RWPE2 (cell line): ENCODE results near the gene IRS2.

ENCODE experiments used
- ATAC-seq: fragments of 200-7000 bp; cut with Tn5 transposase; 3 replicates; pipeline ENCODE4 v1.9.1; 2021; ENCODE audit warnings: low read depth
- DNase-seq: peaks from one replicate; pipeline ENCODE4 v3.0.0-alpha.2; 2020; ENCODE audit warnings: low spot score
- H3K27ac ChIP-seq: fragments of 450-650 bp; 2 replicates; pipeline ENCODE4 v1.5.1; 2017; ENCODE audit warnings: mild to moderate bottlenecking; ENCODE audit not compliant: poor library complexity, severe bottlenecking
- H3K27me3 ChIP-seq: fragments of 250-450 bp; sonication (Bioruptor Pico); 2 replicates; pipeline ENCODE4 v1.5.1; 2021; ENCODE audit warnings: mild to moderate bottlenecking, moderate library complexity; ENCODE audit not compliant: insufficient read depth, poor library complexity, severe bottlenecking
- H3K36me3 ChIP-seq: fragments of 250-450 bp; sonication (Bioruptor Pico); 2 replicates; pipeline ENCODE4 v1.5.1; 2020; ENCODE audit warnings: low read depth, mild to moderate bottlenecking, moderate library complexity
- H3K4me1 ChIP-seq: fragments of 250-450 bp; sonication (Bioruptor Pico); 2 replicates; pipeline ENCODE4 v1.5.1; 2021; ENCODE audit warnings: mild to moderate bottlenecking, moderate library complexity; ENCODE audit not compliant: insufficient read depth, poor library complexity, severe bottlenecking
- H3K4me3 ChIP-seq: fragments of 250-450 bp; sonication (Bioruptor Pico); 2 replicates; pipeline ENCODE4 v1.5.1; 2021; ENCODE audit warnings: mild to moderate bottlenecking, moderate library complexity; ENCODE audit not compliant: severe bottlenecking
- H3K9me3 ChIP-seq: fragments of 250-450 bp; sonication (Bioruptor Pico); 2 replicates; pipeline ENCODE4 v1.5.1; 2021; ENCODE audit warnings: mild to moderate bottlenecking, moderate library complexity; ENCODE audit not compliant: severe bottlenecking
- TF ChIP-seq, protein P1 (sequence below): fragments of 450-650 bp; IDR thresholded peaks from one replicate; pipeline ENCODE4 v1.5.1; 2017; ENCODE audit warnings: mild to moderate bottlenecking, moderate library complexity; ENCODE audit not compliant: poor library complexity, severe bottlenecking

The IRS2 gene

DNA sequence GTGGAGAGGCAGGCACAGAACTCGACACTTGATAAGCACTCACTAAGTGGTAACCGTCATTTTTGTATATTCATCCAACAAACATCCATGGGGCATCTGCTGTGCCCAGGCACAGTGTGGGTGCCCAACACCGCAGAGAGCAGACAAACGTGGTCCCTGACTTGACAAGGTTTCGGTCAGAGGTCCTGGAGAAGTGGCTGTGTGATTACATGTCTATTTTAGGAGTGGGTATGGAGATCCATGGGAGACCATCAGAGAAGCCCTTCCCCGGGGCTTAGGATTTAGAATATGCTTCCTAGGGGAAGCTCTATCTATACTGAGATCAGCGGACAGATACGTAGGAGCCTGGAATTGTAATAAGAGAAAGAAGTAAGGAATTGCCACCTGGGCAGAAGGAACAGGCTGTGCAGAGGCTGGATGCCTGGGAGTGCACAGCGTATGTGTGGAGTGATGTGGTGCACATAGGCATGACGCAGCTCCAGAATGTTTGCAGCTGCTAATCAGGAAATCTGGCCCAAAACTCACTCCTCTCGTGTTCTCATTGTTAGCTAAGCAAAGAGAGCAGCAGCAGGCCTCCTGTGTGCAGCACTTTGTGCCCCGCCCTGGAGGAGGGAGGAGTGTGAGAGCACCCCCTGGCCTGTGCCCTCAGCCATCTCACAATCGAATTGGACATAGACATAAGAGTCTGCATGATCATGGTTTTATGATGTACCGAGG is 23.0 kb upstream of the IRS2 start:
- Histone ChIP-seq H3K27ac (no peak overlapping the region), H3K9me3 (no peaks in the 10 kb centered on the region), H3K36me3 (no peaks in the 10 kb centered on the region), H3K27me3 (no peaks in the 10 kb centered on the region), H3K4me3 (no peak overlapping the region), H3K4me1 (no peaks in the 10 kb centered on the region)
- TF ChIP-seq, protein P1, sequence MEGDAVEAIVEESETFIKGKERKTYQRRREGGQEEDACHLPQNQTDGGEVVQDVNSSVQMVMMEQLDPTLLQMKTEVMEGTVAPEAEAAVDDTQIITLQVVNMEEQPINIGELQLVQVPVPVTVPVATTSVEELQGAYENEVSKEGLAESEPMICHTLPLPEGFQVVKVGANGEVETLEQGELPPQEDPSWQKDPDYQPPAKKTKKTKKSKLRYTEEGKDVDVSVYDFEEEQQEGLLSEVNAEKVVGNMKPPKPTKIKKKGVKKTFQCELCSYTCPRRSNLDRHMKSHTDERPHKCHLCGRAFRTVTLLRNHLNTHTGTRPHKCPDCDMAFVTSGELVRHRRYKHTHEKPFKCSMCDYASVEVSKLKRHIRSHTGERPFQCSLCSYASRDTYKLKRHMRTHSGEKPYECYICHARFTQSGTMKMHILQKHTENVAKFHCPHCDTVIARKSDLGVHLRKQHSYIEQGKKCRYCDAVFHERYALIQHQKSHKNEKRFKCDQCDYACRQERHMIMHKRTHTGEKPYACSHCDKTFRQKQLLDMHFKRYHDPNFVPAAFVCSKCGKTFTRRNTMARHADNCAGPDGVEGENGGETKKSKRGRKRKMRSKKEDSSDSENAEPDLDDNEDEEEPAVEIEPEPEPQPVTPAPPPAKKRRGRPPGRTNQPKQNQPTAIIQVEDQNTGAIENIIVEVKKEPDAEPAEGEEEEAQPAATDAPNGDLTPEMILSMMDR, result no peak
- ATAC-seq (no peak), DNase-seq (no peak)

DNA sequence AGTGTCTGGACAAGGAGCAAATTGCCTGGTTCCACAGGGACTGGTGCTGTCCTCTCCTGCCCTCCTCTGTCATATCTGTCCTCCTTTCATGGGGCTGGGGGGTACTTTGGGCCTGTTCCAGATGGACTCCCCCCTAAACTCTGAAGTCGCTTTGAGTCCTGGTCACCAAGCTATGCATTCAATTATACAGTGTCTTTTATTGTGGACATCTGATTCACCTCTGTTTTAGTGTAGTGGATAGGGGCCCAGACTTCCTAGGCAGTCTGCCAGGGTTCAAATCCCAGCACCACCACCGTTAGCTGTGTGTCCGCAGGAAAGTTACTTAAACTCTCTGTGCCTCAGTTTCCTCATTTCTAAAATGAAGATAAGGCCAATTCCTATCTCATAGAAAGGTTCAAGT is 21.0 kb upstream of the IRS2 start:
- Histone ChIP-seq H3K9me3 (no peaks in the 10 kb centered on the region), H3K4me1 (no peaks in the 10 kb centered on the region), H3K4me3 (no peak overlapping the region), H3K27me3 (no peaks in the 10 kb centered on the region), H3K27ac (no peak overlapping the region), H3K36me3 (no peaks in the 10 kb centered on the region)
- DNase-seq, result no peak
- TF ChIP-seq, protein P1, result no peak
- ATAC-seq, result no peak

- no peak overlapping the region for H3K27ac ChIP-seq
- H3K4me1 ChIP-seq, result no peaks in the 10 kb centered on the region
- no peaks in the 10 kb centered on the region for H3K36me3 ChIP-seq
- DNase-seq, result no peak
- TF ChIP-seq, protein P1, result no peak
- no peak overlapping the region for H3K4me3 ChIP-seq
- H3K27me3 ChIP-seq, result no peaks in the 10 kb centered on the region
- peaks cover 3% of the 10 kb centered on the region for H3K9me3 ChIP-seq
- ATAC-seq, result no peak
Observed at GRCh38 chr13:109804654-109805053, 18.3 kb upstream of the IRS2 start.

- TF ChIP-seq, protein P1, result no peak
- ATAC-seq (peak; percentile 77), DNase-seq (no peak)
- no peaks in the 10 kb centered on the region for H3K4me1 ChIP-seq
- H3K4me3 ChIP-seq, result no peak overlapping the region
- no peaks in the 10 kb centered on the region for H3K36me3 ChIP-seq
- no peak overlapping the region for H3K27ac ChIP-seq
- peaks cover 3% of the 10 kb centered on the region for H3K9me3 ChIP-seq
- no peaks in the 10 kb centered on the region for H3K27me3 ChIP-seq
Observed at GRCh38 chr13:109803825-109804224, 17.4 kb upstream of the IRS2 start.

- ATAC-seq, result no peak
- Histone ChIP-seq H3K4me1 (no peaks in the 10 kb centered on the region), H3K4me3 (no peak overlapping the region), H3K27me3 (no peaks in the 10 kb centered on the region), H3K9me3 (peaks cover 3% of the 10 kb centered on the region), H3K27ac (no peak overlapping the region), H3K36me3 (no peaks in the 10 kb centered on the region)
- TF ChIP-seq, protein P1, result no peak
- DNase-seq, result no peak
Observed at GRCh38 chr13:109802936-109803335, 16.6 kb upstream of the IRS2 start.
